Loucy (cell line): ENCODE data around the gene ARRDC3.
"Not testable (repeated sequence)": the region's sequence is repeated elsewhere in the genome, so short reads cannot be mapped to it uniquely, and the experiment has no call there.

Source experiments
- H2AFZ ChIP-seq: fragments of 200-600 bp; sonication (generic); 2 replicates; pipeline ENCODE4 v1.6.0; 2016; ENCODE audit warnings: antibody characterized with exemption, mild to moderate bottlenecking, low read length, moderate library complexity
- H3F3A ChIP-seq: fragments of 200-600 bp; 2 replicates; pipeline ENCODE4 v1.6.0; 2016; ENCODE audit warnings: antibody characterized with exemption, low read depth, mild to moderate bottlenecking
- H3K27me3 ChIP-seq: fragments of 200-600 bp; sonication (generic); 2 replicates; pipeline ENCODE4 v1.6.1; 2014; ENCODE audit warnings: low read length, mild to moderate bottlenecking; ENCODE audit not compliant: insufficient read depth, poor library complexity, severe bottlenecking
- H3K36me3 ChIP-seq: fragments of 200-600 bp; sonication (generic); 2 replicates; pipeline ENCODE4 v1.6.1; 2016; ENCODE audit warnings: low read length; ENCODE audit not compliant: insufficient read depth
- H3K4me1 ChIP-seq: fragments of 200-600 bp; sonication (generic); 2 replicates; pipeline ENCODE4 v1.5.1; 2014; ENCODE audit warnings: low read length, mild to moderate bottlenecking; ENCODE audit not compliant: insufficient read depth, poor library complexity, severe bottlenecking
- H3K4me2 ChIP-seq: fragments of 200-600 bp; sonication (generic); 2 replicates; pipeline ENCODE4 v1.6.0; 2014; ENCODE audit warnings: antibody characterized with exemption, low read length, low read depth, mild to moderate bottlenecking; ENCODE audit not compliant: poor library complexity, severe bottlenecking
- H3K4me3 ChIP-seq: fragments of 200-600 bp; sonication (generic); 2 replicates; pipeline ENCODE4 v1.5.1; 2014; ENCODE audit warnings: low read length, mild to moderate bottlenecking, mixed read lengths; ENCODE audit not compliant: poor library complexity, severe bottlenecking
- H3K79me2 ChIP-seq: fragments of 200-600 bp; sonication (generic); 2 replicates; pipeline ENCODE4 v1.6.1; 2014; ENCODE audit warnings: low read length; ENCODE audit not compliant: insufficient read depth
- H3K9ac ChIP-seq: fragments of 200-600 bp; sonication (generic); 2 replicates; pipeline ENCODE4 v1.6.0; 2014; ENCODE audit warnings: mild to moderate bottlenecking, low read depth, low read length, moderate library complexity; ENCODE audit not compliant: poor library complexity, severe bottlenecking
- H3K9me2 ChIP-seq: fragments of 200-600 bp; sonication (generic); replicated peaks from 2 replicates; pipeline ENCODE4 v1.6.1; 2016; ENCODE audit warnings: low read depth, low read length, mixed read lengths
- H3K9me3 ChIP-seq: fragments of 200-600 bp; sonication (generic); 2 replicates; pipeline ENCODE4 v1.6.1; 2014; ENCODE audit warnings: mild to moderate bottlenecking, antibody characterized with exemption, low read length, low read depth; ENCODE audit not compliant: insufficient read depth
- H4K20me1 ChIP-seq: fragments of 200-600 bp; sonication (generic); 2 replicates; pipeline ENCODE4 v1.6.0; 2014; ENCODE audit warnings: antibody characterized with exemption, low read length, mild to moderate bottlenecking; ENCODE audit not compliant: insufficient read depth, poor library complexity, severe bottlenecking
- EZH2phosphoT487 ChIP-seq: fragments of 200-600 bp; IDR thresholded peaks from 2 replicates; pipeline ENCODE4 v1.6.1; 2018; ENCODE audit warnings: antibody characterized with exemption, mild to moderate bottlenecking, moderate library complexity, borderline replicate concordance
- TF ChIP-seq, protein P1 (sequence below): fragments of 200-600 bp; sonication (generic); conservative IDR thresholded peaks from 2 replicates; pipeline ENCODE4 v1.5.1; 2014; ENCODE audit warnings: mild to moderate bottlenecking, antibody characterized with exemption, low read length

The ARRDC3 gene

DNA sequence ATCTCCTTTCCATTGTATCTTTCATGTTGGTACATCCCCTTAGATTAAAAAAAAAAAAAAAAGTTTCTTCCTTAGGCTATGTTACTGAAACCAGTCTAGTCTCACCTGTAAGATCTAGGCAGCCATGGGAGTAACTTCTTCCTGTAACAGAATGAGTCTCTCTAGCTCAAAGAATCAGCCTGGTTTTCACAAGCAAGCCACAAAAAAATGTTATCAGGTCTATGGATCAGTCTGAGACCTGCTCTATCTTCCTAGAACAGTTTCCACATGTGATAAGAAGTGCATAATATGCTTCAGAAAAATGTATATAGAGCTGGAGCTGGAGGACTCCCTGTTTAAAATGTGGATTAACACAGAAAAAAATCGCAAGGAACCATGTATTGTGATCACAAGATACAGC lies 53.8 kb downstream of the ARRDC3 start:
- Histone ChIP-seq H2AFZ (peak overlapping the region; percentile 67; the same call in 1 of the 2 replicates), H3K79me2 (no peaks in the 10 kb centered on the region), H3K4me3 (no peak overlapping the region), H3K27me3 (no peaks in the 10 kb centered on the region), H3K36me3 (no peaks in the 10 kb centered on the region), H3K9me2 (no peaks in the 10 kb centered on the region), H3K9me3 (no peaks in the 10 kb centered on the region), H3K9ac (no peak overlapping the region), H3F3A (no peaks in the 10 kb centered on the region), H3K4me1 (no peaks in the 10 kb centered on the region), H3K4me2 (no peak overlapping the region), H4K20me1 (no peaks in the 10 kb centered on the region)
- no peak for TF ChIP-seq EZH2phosphoT487
- TF ChIP-seq, protein P1, sequence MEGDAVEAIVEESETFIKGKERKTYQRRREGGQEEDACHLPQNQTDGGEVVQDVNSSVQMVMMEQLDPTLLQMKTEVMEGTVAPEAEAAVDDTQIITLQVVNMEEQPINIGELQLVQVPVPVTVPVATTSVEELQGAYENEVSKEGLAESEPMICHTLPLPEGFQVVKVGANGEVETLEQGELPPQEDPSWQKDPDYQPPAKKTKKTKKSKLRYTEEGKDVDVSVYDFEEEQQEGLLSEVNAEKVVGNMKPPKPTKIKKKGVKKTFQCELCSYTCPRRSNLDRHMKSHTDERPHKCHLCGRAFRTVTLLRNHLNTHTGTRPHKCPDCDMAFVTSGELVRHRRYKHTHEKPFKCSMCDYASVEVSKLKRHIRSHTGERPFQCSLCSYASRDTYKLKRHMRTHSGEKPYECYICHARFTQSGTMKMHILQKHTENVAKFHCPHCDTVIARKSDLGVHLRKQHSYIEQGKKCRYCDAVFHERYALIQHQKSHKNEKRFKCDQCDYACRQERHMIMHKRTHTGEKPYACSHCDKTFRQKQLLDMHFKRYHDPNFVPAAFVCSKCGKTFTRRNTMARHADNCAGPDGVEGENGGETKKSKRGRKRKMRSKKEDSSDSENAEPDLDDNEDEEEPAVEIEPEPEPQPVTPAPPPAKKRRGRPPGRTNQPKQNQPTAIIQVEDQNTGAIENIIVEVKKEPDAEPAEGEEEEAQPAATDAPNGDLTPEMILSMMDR: no peak

DNA sequence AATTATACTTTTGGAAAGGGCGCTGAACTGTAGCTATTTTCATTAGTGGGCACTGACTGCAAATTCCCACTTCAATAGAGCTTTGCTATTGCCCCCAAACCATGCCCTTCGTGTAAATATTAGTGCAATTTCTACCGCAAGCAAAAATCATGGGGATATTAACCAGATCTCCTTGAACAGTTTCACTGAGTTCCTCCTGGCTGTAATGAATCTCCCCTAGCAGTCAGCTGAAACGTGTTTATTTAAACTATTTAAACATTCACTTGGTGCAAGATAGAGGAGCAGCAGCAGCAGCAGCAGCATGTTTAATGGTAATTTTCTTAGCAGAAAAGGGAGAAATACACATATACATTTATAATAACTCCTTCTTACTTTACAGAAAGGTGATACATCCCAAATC lies 54.4 kb downstream of the ARRDC3 start:
- H3K9me3 ChIP-seq: no peaks in the 10 kb centered on the region
- no peaks in the 10 kb centered on the region for H3K36me3 ChIP-seq
- H3K4me2 ChIP-seq: no peak overlapping the region
- 0 out of 2 replicates have a peak overlapping the region, but pooled peaks have one; percentile 67 for H2AFZ ChIP-seq
- no peaks in the 10 kb centered on the region for H3K4me1 ChIP-seq
- H3F3A ChIP-seq: no peaks in the 10 kb centered on the region
- no peaks in the 10 kb centered on the region for H4K20me1 ChIP-seq
- no peak overlapping the region for H3K9ac ChIP-seq
- H3K4me3 ChIP-seq: no peak overlapping the region
- H3K27me3 ChIP-seq: no peaks in the 10 kb centered on the region
- TF ChIP-seq, protein P1: no peak
- TF ChIP-seq EZH2phosphoT487: no peak
- no peaks in the 10 kb centered on the region for H3K9me2 ChIP-seq
- no peaks in the 10 kb centered on the region for H3K79me2 ChIP-seq

- not testable (repeated sequence) for H3K9me2 ChIP-seq, H3K36me3 ChIP-seq, H3K9ac ChIP-seq, H3K79me2 ChIP-seq, H3K9me3 ChIP-seq, H2AFZ ChIP-seq, H3K4me1 ChIP-seq, H3K4me3 ChIP-seq, H3K4me2 ChIP-seq, H3F3A ChIP-seq, H3K27me3 ChIP-seq, H4K20me1 ChIP-seq
These were observed 60.1 kb downstream of the ARRDC3 start for GRCh38 chr5:91322981-91323380.

- no peak for TF ChIP-seq EZH2phosphoT487
- TF ChIP-seq, protein P1: no peak
- no peaks in the 10 kb centered on the region for H3K9me3 ChIP-seq
- no peaks in the 10 kb centered on the region for H3K36me3 ChIP-seq
- no peak overlapping the region for H2AFZ ChIP-seq
- H3K4me3 ChIP-seq: no peak overlapping the region
- no peaks in the 10 kb centered on the region for H3F3A ChIP-seq
- no peak overlapping the region for H3K9ac ChIP-seq
- no peaks in the 10 kb centered on the region for H3K79me2 ChIP-seq
- no peaks in the 10 kb centered on the region for H3K4me1 ChIP-seq
- no peaks in the 10 kb centered on the region for H3K27me3 ChIP-seq
- no peaks in the 10 kb centered on the region for H4K20me1 ChIP-seq
- no peak overlapping the region for H3K4me2 ChIP-seq
- H3K9me2 ChIP-seq: no peaks in the 10 kb centered on the region
These were observed 63.5 kb downstream of the ARRDC3 start for GRCh38 chr5:91319667-91320066.
